Fibroblast of skin of abdomen (primary cell): ENCODE results near the gene DNAH5.

Source experiments
- DNase-seq: peaks from one replicate; pipeline ENCODE4 v3.0.0-alpha.2; 2013

DNAH5 gene

DNA sequence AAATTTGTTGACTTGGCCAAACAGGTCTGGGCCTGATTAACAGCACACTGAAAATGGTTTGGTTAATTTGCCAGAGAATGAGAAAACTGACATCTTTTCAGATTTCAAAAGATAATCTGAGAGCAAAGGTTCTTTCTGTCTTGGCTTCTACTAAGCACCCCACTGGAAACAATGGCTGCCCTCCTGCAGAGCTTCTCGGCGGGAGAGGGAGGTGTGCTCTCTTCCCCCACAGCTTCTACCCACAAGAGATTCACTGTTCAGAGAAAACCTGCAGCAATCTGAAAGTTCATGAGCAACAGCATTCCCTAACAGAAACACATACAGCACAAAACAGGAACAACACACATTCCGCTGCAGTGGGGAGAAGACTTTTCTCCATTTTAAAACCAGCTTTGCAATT, 3.0 kb downstream of the DNAH5 start:
- DNase-seq = no peak

GRCh38 chr5:13939638-13940037, 4.8 kb downstream of the DNAH5 start:
- no peak for DNase-seq

GRCh38 chr5:13934921-13935320, 9.6 kb downstream of the DNAH5 start:
- no peak for DNase-seq

DNA sequence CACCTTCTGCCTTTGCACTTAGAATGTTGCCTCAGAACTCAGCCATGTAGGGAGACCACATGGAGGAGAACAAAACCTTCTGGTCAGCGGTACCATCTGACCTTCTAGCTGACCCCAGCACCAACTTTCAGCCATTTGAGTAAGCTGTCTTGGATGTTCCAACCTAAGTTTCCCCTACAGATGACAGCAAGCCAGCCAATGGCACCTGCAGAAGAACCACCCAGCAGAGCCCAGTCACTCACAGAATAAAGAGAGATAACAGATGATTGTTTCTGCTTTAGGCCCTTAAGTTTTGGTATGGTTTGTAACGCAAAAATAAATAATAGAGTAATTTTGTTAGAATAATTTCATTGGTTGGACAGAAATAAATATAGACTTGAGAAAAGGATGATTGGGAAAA, 10.4 kb downstream of the DNAH5 start:
- no peak for DNase-seq

GRCh38 chr5:13932561-13932960, 11.9 kb downstream of the DNAH5 start:
- no peak for DNase-seq

DNA sequence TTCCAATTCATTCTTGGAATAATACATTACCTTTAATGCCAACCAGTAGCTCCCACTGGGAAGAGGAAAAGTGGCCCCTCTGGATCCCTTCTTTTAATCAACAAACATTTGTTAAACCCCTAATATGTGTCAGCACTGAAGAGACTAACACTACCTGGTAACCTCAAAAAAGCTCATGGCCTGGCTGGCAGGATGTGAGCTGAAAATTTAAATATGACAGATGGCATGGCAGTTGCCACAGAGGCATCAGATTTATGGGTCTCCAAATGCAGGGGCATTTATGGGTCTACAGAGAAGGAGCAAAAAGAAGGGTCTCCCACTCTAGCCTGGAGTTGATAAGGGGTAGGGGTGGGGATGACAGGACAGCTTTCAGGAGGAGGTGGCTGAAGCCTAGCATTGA, 12.5 kb downstream of the DNAH5 start:
- DNase-seq = no peak

DNA sequence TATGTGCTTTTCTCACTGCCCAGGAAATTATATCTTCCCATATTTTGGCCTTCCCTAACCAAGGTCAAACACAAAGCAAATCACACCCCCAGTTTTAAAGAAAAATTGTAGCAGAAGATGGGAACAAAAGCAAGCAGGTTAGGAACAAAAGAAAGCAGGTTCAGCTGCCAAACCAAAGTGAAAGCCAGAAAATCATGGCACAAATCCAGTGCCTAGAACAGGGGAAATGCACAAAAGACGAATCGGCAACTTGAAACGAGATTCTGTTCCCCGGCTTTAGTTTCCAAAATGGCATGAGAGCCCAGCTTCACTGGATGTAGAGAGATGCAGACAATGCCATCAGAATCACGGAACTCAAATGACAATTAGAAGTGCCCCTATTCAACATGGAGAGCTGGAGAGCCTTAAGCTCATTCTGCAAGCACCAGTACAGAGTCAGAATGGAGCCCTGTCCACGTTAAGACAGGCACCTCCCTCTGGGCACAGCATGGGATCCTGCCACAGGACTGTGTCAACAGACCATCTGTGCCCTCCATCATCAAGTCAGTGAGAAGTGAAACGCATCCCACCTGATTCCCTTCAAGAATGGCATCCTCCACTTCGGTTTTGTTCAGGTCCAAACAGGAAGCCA, 13.8 kb downstream of the DNAH5 start:
- no peak for DNase-seq

DNA sequence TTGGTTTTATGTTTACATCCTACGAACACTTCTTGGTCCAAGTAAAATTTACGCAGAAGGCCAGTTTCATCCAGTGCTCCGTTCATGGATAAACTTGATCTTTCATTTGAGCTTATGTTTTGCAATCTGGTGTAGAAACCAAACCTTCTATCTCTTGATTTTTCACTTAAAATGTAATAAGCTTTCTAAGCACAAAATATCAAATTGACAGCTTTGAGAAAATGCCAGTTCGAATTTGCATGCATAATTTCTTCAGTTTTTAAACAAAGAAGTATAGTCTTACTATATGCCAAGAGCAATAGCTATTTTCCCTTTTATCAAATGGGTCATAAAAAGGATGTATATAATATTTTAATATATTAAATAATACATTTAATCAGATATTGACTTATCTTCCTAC, 17.8 kb downstream of the DNAH5 start:
- DNase-seq = no peak

- peak; percentile 51 for DNase-seq
Observed at GRCh38 chr5:13921578-13921977, 22.9 kb downstream of the DNAH5 start.

GRCh38 chr5:13919786-13920185, 24.7 kb downstream of the DNAH5 start:
- no peak for DNase-seq

- no peak for DNase-seq
Observed at GRCh38 chr5:13919087-13919486, 25.4 kb downstream of the DNAH5 start.

GRCh38 chr5:13917061-13917460, 27.4 kb downstream of the DNAH5 start:
- DNase-seq = no peak

GRCh38 chr5:13913962-13914361, 30.5 kb downstream of the DNAH5 start:
- no peak for DNase-seq

DNA sequence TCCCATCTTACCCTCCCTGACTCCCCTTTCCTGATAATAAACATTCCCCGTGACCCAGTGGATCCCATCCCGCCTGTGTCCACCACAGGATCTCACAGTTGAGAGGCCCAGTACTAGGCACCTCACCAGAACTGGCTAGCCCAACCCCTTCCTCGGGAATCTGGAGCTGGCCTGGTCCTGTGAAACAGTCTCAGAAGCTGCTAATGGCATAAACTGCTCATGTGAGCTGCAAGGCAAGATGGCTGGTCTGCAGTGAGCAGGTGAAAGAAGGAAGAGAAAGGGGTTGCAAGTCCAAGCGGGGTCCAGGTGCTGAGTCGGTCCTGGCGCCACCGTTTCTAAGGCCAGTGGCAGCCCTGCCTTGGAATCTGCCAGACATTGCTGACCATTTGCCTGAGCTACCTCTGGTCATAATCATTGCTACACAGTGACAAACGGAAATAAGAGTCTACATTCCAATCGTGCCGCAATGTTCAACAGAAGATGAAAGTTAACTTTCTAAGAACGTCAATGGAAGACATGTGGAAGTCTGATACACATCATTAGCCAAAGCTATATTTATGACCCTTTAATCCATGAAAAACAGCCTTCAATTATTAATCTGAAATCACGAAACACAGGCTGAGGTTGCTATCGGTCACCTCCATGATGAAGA, 33.7 kb downstream of the DNAH5 start:
- DNase-seq = no peak

DNA sequence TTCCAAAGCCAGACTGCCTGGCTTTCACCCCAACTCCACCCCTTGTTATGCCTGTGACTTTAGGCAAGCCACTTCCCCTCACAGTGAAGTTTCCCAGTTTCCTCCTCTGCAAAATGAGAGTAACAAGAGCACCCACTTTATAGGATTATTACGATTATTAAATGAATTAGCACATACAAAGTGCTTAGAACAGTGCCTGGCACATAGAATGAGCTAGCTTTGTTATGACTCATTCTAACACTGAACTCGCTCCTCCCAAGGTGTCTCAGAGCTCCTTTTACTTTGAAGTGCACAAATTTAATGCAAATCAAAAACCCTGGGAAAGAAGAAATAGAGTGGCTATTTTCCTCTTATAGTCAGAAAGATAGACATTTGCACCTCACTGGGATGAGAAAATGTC, 34.3 kb downstream of the DNAH5 start:
- no peak for DNase-seq

DNA sequence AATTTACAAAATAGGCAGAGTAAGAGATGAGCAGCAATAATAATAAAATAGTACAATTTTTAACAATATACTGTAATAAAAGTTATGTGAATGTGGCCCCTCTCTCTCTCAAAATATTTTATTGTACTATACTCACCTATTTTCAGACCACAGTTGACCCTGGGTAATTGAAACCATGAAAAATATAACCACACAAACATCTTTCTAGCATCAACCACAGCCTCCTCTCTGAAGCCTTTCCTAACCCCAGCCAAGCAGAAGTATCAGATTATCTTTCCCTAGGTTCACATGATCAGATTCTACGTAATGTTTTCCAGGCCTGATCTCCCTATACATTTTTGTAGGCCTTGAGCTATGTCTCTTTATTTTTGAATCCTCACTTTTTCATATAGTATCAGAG, 35.2 kb downstream of the DNAH5 start:
- no peak for DNase-seq

GRCh38 chr5:13898569-13898968, 45.9 kb downstream of the DNAH5 start:
- DNase-seq = no peak

DNA sequence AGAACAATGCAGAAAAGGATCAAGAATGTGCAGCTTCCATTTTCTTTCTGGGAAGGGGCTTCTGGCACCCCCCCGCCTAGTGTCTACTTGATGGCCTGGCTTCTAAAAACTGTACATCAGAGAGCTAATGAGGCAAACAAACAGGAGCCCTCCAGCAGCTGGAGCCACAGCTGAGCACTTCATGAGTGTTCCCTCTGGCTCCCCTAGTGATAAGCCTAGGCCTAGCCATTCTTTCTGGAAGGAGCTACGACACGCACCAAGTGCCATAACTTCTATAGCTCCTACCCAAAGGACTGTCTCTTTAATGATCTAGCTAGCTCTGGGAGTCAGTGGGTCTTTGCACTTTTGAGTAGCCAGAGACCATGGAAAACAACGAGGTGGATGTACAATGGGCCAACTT, 66.1 kb downstream of the DNAH5 start:
- DNase-seq = no peak

DNA sequence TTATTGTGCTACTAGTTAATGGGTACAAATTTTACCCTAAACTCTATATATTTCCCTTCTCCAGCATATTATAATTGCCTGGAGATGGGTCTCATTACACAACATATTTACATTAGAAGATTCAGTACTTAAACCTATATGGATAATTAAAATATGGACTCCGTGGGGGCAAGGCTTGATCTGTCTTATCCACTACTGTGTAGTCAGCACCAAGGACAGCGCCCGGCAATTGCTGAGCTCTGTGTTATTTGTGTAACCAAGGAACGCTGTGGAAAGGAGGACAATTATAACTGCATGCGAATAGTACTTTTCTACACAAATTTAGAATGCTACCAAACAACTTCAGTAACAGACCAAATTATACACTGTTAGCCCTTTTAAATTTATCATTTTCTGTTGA, 77.7 kb downstream of the DNAH5 start:
- DNase-seq = peak; percentile 20

DNA sequence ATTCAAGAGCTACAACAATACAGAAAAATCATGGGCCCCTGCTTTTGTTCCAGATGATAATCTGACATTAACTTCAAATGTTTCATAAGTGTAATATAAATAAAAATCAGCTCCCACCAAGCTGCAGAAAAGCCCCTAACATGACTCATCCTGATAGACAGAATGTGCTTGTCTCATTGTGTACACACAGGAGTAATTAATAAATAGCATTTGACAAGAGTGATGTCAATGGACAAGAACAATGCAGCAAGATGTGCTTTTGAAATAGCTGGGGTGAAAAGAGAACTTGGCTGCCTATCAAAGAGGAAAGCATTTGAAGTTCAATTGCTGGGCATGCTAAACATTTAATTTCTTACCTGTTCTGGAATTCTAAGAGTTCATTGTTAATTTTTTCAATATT, 79.2 kb downstream of the DNAH5 start:
- no peak for DNase-seq

- DNase-seq = no peak
Observed at GRCh38 chr5:13860146-13860545, 84.3 kb downstream of the DNAH5 start.

GRCh38 chr5:13859270-13860065, 85.0 kb downstream of the DNAH5 start:
- DNase-seq = no peak

- no peak for DNase-seq
Observed at GRCh38 chr5:13843175-13843846, 101.2 kb downstream of the DNAH5 start.
